ENCODE measurements around the gene C1orf216.
"Not testable (repeated sequence)": the region's sequence is repeated elsewhere in the genome, so short reads cannot be mapped to it uniquely, and the experiment has no call there.

The C1orf216 gene, protein sequence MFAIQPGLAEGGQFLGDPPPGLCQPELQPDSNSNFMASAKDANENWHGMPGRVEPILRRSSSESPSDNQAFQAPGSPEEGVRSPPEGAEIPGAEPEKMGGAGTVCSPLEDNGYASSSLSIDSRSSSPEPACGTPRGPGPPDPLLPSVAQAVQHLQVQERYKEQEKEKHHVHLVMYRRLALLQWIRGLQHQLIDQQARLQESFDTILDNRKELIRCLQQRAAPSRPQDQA

DNA sequence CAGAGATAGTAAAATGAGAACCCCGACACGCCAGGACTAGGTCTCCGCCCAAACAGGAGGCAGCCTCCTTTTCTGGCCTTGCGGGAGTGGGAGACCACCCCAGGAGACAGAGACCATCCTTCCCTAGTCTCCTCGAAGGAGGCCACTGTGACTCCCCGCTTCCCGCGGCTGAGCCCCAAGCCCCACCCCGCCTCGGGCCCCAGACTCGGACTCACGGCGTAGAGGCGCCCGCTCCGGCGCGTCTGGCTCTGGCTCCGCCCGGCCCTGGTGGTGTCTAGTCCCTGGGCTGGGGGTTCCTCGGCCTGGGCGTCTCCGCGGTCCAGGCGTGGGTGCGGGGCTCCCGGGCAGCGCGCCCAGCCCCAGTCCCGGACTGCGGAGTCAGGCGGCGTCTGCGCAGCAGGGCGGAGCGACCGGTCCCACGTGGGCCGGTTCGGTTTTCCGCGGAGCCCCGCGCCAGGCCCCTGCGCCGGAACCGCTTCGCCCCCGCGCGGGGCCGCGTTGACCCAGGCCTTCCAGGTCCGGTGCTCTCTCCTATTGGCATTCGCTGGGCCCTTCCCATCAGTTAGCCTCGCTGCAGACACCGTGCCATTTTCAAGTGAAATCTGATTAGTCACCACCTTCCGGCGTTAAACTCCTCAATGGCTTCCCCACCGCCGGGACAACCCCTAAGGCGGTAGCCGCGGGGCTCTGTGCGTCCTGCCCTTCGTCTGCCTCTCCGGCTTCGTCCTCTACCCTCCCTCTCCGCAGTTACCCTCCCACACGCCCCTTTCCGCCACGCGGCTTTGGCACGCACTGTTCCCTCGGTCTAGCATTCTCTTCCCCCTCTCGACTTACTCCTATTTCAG, at the start of gene C1orf216:
Gene C1orf216, minus strand, starts transcription at position 393 of the 845 bp plus-strand sequence. CDS start 2,563 bp downstream, outside the sequence.
- DNase-seq (ENCODE audit: low spot score): peak; percentile 94

DNA sequence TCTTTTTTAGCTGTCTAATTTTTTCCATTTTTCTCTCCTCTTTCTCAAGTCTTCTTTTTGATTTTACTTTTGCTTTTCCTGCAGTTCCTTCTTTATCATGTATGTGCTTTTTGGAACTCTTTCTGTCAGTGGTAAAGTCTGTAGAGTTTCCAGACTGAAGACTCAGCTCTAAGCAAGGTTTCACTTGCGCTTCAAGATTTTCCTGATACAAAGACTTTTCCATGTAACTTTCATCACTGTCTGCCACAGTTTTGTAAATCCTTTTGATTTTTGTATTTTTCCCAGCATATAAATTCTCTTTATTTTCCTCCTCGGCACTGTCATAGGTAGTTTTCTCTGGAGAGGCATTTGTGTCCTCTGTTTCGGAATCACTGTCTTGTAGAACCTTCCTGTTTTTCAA, 45.6 kb upstream of the C1orf216 start:
- DNase-seq (ENCODE audit: low spot score): no peak

DNA sequence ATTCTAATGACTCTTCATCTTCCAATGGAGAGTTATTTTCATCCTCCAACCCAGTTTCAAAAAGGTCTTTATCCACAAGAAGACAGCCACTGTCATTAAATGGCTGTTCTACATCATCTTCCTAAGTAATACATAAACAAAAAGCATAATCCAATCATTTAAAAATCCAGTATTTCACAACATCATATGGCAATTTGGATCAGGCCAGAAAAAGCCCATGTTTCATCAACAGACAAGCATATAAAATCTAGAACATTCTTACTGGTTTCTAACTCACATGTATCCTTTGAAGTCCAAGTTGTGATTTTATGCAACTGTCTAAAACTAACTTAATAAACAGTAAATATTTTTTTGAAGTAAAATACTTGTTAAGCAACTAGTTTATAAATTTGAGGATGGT, 44.5 kb upstream of the C1orf216 start:
- DNase-seq (ENCODE audit: low spot score): no peak

DNA sequence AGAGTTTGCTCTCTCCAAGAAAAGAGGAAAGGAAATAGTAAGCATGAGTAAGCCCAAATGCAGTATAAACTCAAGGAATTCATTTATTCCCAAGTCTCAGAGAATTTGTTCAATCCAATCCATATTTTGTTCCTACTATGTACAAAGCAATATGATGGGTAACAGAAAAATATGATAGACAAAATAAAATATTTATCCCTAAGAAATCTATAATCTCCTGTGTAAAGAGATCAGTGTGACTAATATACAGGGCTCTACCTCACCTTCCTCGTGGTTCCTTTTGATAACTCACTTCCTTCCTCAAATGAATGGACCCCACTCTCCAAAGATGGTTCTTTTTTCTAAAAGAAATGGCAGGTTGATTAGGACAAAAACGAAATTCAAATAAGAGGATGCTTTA, 43.5 kb upstream of the C1orf216 start:
- DNase-seq (ENCODE audit: low spot score): no peak

DNA sequence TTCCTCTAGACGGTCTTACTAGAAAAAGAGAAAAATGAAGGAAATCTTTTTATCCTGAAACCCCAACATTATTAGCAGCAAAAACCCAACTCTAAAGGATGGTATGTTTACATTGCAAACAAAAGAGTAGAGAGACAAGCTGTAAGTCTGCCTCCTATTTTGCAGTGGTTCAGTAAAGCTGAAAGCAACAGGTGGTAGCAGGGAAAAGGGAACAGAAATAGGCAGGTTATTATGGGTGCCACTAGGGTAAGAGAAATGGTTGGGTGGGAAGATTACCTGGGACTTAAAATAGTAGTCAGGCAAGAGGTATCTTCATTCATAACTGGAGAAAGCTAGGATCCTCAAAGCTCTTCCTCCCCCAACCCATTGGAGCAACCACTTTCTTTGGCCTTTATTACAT, 37.4 kb upstream of the C1orf216 start:
- no peak for DNase-seq (ENCODE audit: low spot score)

DNA sequence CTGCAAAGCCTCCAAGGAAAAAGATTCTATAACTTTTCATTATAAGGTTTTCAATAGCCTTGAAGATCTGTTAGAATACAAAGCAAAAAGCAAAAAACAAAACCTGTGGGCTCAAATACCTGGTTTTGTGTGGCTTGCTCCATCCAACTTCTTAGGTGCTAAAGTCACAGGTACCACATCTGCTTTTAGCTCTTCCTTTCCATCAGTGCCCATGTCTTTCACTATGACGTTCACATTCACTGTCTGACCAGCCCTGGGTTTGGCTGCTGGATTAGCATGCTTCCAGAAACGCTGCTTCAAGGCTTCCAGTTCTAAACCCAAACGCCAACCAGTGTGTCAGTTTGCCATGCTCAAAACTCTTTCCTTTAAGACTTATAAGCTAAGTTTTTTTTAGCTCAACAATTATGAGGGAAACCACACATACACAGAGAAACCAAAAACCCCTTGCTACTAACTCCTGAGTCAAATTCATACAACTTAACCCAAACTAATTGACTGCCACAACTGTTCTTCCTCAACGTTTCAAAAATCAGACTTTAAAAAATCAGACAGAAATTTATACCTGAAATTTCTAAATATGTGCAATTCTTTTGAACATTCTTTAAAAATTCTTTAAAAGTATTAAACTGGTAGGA, 35.1 kb upstream of the C1orf216 start:
- no peak for DNase-seq (ENCODE audit: low spot score)

DNA sequence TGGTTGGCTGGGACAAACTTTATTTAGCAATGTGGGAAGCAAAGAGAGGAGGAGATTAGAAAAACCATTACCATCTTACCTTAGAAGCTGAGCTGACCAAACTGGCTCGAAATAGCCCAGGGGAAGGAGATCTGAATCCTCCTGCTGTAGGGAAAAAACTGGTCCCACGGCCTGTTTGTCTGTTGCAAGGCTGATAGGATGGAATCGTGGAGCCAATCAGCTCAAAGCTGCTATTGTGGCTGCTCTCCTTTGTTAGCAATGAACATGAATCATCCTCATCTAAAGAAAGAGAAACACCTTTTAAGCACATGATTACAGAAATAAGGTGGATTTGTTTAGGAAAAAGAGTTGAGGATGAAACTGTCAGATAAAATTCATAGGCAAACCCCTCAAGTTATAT, 29.6 kb upstream of the C1orf216 start:
- no peak for DNase-seq (ENCODE audit: low spot score)

DNA sequence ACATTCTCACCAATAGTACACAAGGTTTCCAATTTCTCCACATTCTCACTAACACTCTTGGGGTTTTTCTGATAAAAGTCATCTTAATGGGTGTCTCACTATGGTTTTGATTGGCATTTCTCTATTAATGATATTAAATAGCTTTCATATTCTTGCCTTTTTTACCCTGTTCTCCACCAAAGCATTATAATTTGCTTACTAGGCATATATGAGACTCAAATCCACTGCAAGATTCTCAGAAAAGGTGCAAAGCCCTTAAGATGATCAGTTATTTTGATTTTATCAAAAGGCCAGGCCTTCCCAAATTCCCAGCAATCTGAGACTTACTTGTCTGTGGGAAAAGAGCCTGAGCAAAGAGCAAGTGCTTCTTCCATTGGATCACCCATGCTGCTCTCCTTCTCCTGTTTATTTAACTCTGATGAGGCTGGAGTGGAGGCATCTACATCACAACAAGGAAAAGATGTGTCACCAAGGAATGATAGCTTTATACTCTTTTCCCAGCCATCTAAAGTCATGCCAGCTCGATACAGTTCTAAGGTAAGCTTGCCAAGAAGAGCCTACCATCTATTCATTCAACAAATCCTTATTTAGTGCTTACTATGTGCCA, 26.5 kb upstream of the C1orf216 start:
- DNase-seq (ENCODE audit: low spot score): no peak

DNA sequence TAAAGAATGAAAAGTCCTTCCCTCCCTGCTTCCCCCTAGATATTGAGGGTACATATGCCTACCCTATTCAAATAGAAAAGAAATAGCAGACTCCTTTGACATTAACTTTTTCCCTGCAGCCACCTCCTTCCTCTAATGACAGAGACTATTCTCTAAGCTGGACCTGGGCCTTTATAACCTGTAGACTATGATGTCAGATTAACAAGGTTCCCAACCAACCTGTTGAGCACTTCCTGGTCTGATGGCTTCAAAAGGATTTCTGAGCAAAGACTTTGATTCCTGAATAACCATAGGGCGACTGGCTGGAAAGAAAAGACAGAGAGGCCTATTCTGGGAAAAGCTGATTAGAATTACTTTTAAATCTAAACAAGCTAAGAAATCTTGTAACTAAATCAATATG, 18.4 kb upstream of the C1orf216 start:
- DNase-seq (ENCODE audit: low spot score): no peak

DNA sequence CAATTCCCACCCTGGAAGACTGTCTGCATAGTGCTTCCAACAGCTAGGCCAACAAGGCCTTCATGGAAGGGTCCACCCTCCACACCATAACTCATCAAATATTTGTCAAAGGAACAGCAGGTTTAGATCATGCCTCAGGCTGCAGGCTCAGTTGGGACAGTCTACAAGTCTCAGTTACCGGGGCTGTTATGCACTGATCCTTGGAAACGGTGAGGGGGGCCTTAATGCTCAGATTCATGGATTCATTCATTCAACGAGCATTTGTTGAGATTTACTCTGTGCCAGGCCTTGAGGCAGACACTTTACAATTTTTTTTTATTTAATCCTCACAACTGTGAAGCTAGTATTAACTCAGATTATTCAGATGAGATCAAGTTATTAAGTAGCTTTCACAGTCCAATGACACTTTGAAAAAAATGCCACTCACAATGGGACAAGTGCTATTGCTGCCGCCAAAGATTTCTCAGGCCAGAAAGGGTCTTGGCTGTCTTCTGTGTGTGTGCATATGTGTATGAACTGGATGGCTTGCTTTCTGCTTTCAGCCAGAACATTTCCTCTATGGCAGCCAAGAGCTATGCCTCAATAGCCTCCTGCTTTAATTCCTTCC, 8.9 kb upstream of the C1orf216 start:
- no peak for DNase-seq (ENCODE audit: low spot score)

DNA sequence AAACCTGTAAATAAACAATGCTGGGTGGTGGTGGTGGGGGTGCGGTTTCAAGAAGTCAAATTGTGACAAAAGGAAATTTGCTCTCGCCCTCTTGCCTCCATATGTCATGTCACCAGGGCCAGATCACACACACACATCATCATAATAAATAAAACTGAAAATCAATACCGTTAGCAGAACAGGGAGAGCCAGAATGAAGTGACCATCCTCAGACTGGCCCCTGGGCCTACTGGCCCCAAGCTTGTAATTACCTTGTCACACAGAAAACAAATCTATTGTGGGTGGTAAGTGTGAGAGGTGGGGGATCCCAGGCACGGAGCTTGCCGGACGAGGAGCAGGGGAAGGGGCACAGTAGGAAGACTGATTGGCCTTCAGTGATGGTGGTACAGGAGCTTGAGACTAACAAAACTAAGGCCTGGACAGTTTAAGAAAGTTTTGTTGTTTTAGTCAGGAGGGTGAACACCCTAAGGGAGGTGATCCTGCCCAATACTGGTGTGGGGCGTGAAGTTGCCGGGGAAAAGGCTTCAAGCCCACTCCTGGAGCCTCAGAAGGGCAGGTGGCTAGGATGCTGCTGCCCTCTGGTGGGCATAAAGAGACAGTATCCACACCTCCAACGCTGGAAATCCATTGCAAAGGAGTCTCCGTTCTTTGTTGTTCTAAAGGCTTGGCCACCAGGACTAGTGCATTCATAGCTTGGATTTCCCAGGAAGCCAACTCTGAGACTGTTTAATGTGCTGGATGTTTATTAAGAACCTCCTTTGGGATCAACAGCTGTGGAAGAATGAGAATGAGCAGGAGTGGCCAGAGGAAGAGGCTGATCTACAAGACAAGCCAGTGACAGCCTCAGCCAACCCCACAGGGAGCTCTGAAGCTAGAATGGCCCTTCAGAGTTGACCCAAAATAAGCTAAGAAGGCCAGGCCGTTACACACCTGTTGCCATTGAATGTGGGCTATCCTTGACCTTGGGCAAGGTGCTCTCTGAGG, 8.1 kb upstream of the C1orf216 start:
- DNase-seq (ENCODE audit: low spot score): peak; percentile 80

DNA sequence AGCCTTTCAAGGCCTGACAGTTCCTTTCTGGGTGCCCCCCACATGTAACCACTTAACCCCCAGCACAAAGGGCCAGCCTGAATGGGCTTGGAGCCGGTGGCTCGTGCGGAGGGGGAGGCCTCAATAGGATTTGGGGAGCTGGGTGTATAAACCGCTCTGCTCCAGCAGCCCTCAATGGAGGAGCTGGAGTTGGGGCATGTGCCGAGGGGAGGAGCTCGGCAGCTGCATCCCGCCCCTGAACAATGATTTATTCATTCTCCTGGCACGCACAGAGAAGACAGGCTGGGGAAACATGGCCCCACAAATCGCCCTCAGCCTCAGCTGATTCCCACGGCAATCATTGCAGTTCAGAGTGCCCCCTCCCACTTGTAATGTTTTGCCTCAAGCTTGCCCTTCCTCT, 6.9 kb upstream of the C1orf216 start:
- DNase-seq (ENCODE audit: low spot score): peak; percentile 55

DNA sequence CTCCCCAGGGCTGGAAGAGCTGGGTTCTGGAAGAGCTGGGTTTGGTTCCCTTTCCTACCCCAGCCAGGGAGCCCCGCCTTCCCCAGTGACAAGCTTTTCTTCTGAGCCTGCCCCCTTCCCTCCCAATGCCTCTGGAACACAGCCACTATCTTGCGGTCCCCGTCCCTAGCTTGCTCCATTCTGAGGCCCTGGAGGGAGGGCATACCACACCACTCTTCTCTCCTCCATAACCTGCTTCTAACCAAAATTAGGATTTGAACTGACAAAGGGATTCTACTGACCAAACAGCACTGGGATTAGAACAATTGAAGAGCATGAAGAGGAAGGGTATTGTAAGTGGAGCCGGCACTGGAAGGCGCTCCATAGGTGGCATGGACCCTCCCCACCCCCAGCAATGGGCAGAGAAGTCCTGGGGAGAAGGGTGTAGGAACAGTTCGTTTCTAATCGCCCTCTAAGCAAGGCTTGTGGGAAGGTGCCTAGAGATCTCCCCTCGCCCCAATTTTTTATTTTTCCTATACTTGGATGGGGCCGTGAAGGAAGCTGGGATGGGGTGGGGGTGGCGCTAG, 690 bp downstream of the C1orf216 start:
- DNase-seq (ENCODE audit: low spot score): peak; percentile 90

DNA sequence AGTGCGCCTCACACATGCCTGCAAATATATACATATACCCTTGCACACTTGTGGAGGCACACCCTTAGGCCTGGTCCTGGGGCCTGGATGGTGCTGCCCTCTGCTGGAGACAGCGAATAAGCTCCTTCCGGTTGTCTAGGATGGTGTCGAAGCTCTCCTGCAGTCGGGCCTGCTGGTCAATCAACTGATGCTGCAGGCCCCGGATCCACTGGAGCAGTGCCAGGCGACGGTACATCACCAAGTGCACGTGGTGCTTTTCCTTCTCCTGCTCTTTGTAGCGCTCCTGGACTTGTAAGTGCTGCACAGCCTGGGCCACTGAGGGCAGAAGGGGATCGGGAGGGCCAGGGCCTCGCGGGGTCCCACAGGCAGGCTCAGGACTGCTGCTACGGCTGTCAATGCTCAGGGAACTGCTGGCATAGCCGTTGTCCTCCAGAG, 3.1 kb downstream of the C1orf216 start:
- peak; percentile 83 for DNase-seq (ENCODE audit: low spot score)

DNA sequence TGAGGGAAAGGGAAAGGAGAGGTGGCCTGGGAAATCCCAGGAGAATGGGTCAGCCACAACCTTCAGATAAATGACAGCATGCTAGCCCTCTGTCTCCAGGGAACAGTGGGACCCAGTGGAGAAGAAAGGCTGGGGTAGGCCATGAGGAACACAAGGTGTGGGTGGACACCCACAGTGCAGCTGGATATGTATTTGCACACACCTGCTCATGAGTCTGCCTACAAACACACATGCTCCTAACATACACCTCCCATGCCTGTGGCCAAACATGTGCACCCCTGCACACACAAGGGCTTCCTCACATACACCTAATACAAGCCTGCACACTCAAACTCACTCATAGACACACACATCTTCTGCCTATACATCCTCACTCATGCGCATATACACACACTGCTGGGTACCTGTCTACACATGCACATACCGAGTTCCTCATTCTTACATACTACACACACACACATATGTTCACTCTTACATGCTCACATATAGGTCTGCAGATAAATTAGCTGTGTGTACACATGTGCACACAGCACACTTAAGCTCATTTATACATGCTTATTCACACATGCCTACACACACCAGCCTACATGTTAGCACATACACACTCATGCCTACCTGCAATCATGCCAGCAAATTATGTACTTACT, 3.6 kb downstream of the C1orf216 start:
- no peak for DNase-seq (ENCODE audit: low spot score)

DNA sequence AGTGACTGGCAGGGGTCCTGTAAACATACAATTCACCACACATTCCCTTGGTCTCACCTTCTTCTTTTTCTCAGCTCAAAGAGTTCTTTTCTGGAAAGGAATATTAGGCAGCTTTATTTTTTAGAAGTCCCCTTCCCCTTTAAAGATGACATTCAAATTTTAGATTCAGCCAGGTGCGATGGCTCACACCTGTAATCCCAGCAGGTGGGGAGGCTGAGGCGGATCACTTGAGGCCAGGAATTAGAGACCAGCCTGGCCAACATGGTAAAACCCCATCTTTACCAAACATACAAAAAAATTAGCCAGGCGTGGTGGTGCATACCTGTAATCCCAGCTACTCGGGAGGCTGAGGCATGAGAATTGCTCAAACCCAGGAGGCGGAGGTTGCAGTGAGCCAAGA, 7.6 kb downstream of the C1orf216 start:
- not testable (repeated sequence) for DNase-seq (ENCODE audit: low spot score)

DNA sequence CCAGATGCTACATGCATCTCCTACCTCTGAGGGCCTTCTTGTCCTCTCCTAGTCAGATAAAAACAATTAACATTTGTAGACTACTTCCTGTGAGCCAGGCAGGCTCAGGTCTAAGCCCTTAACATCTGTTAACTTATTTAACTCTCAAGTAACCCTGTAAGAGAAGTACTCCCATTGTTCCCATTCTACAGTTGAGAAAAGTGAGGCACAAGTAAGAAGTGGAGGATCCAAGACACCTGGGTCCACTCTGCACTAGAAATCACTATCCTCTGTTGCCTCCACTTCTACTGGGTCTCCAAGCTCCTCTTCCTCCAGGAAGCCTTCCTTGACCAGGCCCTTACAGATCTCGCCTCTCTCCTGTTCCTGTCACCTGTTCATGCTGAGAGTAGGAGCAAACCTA, 9.7 kb downstream of the C1orf216 start:
- no peak for DNase-seq (ENCODE audit: low spot score)

DNA sequence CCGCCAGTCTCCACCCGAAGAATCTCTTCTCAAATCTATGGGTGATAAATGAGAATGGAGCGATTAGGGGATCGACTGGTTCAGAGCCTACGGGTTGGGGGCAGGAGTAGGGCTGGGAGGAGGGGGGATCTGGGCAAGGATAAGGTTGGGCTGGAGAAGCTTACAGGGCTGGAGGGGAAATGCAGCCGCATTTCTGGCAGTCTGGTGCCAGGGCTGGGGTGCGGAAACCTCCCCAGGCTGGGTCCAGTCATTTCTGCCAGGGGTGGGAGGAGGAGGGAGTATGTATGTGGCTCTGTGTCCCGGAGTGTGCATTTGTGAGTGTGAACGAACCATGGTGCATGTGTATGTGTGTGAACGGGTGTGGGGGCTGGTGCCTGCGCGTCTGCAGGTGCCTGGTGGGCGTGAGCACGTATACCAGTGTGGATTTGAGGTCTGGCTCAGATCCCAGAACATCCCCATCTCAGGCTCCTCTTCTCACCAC, 10.2 kb downstream of the C1orf216 start:
- peak; percentile 32 for DNase-seq (ENCODE audit: low spot score)

DNA sequence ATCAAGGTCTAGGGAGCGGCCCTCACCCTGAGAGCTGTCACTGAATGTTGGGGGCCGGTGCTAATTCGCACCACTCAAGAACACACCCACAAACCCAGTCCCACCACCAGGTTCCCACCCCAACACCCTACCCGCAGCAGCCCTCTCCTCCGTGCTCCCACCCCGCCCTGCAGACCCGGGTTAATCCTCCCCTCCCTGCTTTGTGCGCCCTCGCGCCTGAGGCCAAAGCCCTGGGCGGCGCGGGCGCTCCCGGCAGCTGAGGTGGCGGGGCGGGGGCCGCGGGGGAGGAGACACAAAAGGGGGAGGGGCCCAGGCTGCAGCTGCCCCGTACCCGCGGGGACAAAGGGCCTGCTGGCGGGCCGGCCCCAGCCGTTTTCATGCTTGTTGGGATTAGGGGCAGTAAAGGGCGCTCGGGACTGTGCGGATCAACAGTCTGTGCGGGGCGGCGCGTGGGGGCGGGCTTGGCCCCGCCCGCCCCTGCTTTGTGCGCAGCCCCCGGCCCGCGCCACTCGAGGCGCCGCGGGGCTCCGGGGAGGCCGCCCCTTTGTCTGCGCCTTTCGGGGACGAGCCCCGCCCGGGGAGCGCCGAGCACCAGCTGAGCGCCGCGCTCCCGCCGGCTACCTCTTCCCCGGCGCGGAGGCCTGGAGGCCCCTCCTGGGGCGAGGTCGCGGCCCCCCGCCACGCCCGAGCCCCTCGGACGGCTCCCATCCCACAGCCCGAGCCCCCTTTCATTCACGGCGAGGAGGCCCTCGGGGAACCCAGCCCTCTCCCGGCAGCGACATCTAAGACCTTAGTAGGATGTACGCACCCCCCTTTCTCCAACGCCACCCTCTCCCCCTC, 10.9 kb downstream of the C1orf216 start:
- DNase-seq (ENCODE audit: low spot score): peak; percentile 74

All from AG20443 (cell line).